Activated naive CD4-positive, alpha-beta T cell treated with anti-CD3 and anti-CD28 coated beads, Interleukin-2, amount 50 U/mL, for 24 hours (primary cell): ENCODE data around the gene BATF3.
A peak's percentile ranks its signal among the peaks of the same experiment; 100 is the strongest.
"Not testable (repeated sequence)": the region's sequence is repeated elsewhere in the genome, so short reads cannot be mapped to it uniquely, and the experiment has no call there.

Experiments
- H3K27ac Mint-ChIP-seq: one replicate; pipeline ENCODE4 v1.8.0; 2021; ENCODE audit warnings: mild to moderate bottlenecking, mixed read lengths
- H3K27me3 Mint-ChIP-seq: one replicate; pipeline ENCODE4 v1.8.0; 2021; ENCODE audit warnings: mixed read lengths
- H3K36me3 Mint-ChIP-seq: one replicate; pipeline ENCODE4 v1.8.0; 2021; ENCODE audit warnings: mixed read lengths
- H3K4me1 Mint-ChIP-seq: one replicate; pipeline ENCODE4 v1.8.0; 2021; ENCODE audit warnings: mixed read lengths
- H3K4me3 Mint-ChIP-seq: one replicate; pipeline ENCODE4 v1.8.0; 2021; ENCODE audit warnings: mild to moderate bottlenecking, mixed read lengths
- H3K9me3 Mint-ChIP-seq: one replicate; pipeline ENCODE4 v1.8.0; 2021; ENCODE audit warnings: mixed read lengths

Gene BATF3

DNA sequence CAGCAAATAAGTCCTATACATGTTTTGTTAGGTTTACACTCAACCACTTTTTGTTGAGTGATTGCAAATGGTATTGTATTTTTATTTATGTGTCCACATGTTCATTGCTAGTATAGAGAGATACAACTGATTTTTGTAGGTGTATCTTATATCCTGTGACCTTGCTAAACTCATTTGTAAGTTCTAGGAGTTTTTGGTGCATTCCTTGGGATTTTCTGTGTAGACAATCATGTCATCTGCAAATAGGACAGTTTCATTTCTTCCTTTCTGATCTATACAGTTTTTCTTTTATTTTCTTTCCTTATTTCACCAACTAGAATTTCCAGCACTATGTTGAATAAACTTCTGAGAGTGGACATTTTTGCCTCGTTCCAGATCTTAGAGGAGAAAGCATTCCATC, 16.5 kb upstream of the BATF3 start:
- Mint-ChIP-seq H3K27ac (no peak overlapping the region), H3K36me3 (no peaks in the 10 kb centered on the region), H3K27me3 (peaks cover 6% of the 10 kb centered on the region), H3K4me3 (no peak overlapping the region), H3K4me1 (peaks cover 3% of the 10 kb centered on the region), H3K9me3 (no peaks in the 10 kb centered on the region)

DNA sequence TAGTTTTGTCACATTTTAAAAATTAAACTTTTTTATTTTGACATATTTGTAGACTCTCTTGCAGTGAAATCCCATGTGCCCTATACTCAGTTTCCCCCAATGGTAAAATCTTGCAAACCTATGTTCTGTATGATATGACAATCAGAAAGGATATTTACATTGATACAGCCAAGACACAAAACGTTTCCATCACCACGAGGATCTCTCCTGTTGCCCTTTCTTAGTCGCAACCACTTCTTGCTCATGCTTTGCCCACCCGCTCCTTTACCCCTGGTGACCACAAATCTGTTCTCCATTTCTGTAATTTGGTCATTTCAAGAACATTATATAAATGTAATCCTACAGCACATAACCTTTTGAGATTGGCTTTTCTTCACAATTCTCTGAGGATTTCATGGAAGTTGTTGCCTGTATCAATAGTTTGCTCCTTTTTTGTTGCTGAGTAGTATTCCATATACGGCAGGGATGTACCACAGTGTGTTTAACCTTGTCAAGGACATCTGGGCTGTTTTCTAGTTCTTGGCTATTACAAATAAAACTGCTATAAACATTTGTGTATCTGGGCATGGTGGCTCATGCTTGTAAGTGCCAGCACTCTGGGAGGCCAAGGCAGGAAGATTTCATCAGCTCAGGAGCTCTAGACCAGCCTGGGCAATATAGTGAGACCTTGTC, 14.0 kb upstream of the BATF3 start:
- Mint-ChIP-seq H3K27ac (no peak overlapping the region), H3K4me1 (no peaks in the 10 kb centered on the region), H3K36me3 (no peaks in the 10 kb centered on the region), H3K27me3 (peaks cover 5% of the 10 kb centered on the region), H3K4me3 (no peak overlapping the region), H3K9me3 (no peaks in the 10 kb centered on the region)

DNA sequence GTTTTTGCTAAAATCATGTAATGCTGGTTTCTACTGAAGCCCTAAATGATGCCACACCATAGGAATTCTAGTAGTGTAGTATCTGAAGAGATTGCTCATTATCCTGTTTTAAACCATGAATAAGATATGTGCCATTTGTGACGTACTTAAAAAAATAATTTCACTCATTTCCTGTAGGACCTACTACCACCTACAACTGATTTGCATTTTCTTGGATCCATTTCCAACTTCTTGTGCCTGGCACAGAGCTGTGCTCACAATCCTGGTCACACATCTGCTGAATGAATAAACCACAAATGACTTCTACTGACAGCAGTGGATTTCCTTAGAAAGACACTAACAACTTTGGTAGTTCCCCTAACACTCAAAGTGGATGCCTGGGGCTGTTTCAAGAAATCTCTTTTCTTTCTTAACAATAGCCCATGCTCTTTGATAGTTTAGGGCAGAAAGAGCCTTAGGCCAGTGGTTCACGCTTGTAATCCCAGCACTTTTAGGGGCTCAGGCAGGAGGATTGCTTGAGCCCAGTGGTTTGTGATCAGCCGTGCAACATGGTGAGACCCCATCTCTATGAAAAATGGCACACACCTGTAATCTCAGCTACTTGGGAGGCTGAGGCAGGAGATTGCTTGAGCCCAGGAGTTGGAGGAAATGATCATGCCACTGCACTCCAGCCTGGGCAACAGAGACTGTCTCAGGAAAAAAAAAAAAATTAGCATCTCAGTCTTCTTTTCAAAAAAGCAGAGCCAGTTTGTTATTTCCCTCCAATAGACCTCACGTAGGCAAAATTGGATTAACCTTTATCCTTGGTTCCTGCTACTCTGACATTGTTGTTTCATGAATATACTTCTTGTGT, 13.0 kb upstream of the BATF3 start:
- H3K9me3 Mint-ChIP-seq, result no peaks in the 10 kb centered on the region
- H3K4me3 Mint-ChIP-seq, result no peak overlapping the region
- peaks cover under 1% of the 10 kb centered on the region for H3K27me3 Mint-ChIP-seq
- H3K27ac Mint-ChIP-seq, result no peak overlapping the region
- no peaks in the 10 kb centered on the region for H3K36me3 Mint-ChIP-seq
- H3K4me1 Mint-ChIP-seq, result no peaks in the 10 kb centered on the region

DNA sequence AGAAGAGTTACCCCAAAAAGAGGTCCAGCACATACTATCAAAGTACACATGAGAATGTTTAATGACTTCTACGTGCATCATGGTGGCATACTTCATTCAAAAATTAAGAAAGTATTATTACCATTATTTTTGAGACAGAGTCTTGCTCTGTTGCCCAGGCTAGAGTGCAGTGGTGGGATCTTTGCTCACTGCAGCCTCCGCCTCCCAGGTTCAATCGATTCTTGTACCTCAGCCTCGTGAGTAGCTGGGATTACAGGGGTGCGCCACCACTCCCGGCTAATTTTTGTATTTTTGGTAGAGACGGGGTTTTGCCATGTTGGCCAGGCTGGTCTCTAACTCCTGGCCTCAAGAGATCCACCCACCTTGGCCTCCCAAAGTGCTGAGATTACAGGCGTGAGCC, 12.3 kb upstream of the BATF3 start:
- H3K4me3 Mint-ChIP-seq, H3K9me3 Mint-ChIP-seq, H3K27me3 Mint-ChIP-seq, H3K27ac Mint-ChIP-seq, H3K36me3 Mint-ChIP-seq, H3K4me1 Mint-ChIP-seq: not testable (repeated sequence)

DNA sequence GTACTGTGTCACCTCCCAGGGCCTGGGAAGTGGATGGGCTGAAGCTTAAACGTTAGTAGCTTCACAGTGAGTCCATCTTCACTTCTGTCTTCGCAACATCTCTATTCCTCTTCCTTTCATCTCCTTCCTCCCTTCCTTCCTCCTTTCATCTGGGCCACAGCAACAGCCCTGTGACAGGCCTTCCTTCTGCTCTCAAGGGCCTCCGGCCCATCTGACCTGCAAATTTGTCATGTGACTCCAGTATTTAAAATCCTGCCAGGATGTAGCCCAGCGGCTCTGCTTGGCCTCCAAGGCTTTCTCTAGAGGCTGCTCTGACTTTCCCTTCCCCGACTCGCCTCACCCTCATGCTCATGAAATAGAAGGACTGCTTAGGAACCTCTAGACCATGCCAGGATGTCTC, 10.9 kb upstream of the BATF3 start:
- Mint-ChIP-seq H3K4me3 (no peak overlapping the region), H3K27ac (no peak overlapping the region), H3K36me3 (no peaks in the 10 kb centered on the region), H3K9me3 (no peaks in the 10 kb centered on the region), H3K4me1 (no peaks in the 10 kb centered on the region), H3K27me3 (no peaks in the 10 kb centered on the region)

DNA sequence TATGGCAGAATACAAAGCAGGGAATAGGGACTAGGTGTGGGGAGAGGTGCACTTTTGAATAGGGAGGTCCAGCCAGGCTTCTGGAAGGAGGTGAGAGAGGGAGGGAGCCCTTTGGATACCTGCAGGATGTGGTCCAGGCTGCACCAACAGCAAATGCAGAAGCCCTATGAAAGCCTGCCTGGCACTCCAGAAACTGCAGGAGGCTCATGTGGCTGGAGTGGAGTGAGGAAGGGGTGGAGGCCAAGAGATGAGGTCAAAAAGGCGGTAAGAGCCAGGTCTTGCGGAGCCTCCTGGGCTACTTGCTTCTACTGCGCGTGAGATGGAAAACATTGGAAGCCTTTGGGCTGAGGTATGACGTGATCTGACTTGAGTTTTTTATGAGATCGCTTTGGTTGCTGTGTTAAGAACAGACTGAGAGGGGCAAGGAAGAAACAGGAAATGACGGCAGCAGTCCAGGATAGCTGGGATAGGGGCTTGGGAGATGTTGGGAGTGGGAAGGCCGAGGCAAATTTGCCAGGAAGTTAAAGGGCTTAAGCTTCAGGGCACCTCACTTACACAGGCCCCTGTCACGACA, 4.4 kb upstream of the BATF3 start:
- H3K36me3 Mint-ChIP-seq, result no peaks in the 10 kb centered on the region
- H3K4me1 Mint-ChIP-seq, result peaks cover 50% of the 10 kb centered on the region
- H3K27me3 Mint-ChIP-seq, result no peaks in the 10 kb centered on the region
- H3K4me3 Mint-ChIP-seq, result no peak overlapping the region
- H3K27ac Mint-ChIP-seq, result peak overlapping the region; percentile 69
- no peaks in the 10 kb centered on the region for H3K9me3 Mint-ChIP-seq

DNA sequence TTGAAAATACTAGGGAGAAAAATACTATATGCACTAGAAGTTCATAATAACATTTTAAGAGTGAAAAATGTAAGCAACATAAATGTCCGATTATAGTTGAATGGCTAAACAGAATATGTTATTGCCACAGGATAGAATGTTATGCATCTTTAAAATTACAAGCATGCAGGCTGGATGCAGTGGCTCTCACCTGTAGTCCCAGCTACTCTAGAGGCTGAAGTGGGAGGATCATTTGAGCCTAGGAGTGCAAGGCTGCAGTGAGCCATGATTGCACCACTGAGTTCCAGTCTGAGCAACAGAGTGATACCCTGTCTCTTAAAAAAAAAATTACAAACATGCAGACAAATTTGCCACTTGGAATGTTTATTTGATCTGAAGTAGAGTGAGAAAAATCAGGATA, 3.0 kb upstream of the BATF3 start:
- Mint-ChIP-seq H3K4me1 (peaks cover 62% of the 10 kb centered on the region), H3K36me3 (no peaks in the 10 kb centered on the region), H3K27ac (no peak overlapping the region), H3K27me3 (no peaks in the 10 kb centered on the region), H3K4me3 (no peak overlapping the region), H3K9me3 (no peaks in the 10 kb centered on the region)

DNA sequence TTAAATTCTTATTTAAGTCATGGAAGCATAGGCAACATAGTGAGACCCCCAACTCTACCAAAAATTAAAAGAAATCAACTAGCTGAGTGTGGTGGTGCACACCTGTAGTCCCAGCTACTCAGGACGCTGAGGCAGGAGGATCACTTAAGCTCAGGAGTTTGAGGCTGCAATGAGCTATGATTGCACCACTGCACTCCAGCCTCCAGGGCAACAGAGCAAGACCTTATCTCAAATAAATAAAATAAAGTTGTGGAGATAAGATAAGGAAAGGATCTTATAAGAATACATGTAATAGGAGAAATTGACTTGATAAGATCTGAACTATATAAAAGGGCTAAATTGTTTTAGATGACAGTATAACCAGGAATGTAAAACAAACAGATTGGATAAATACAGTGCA, 2.3 kb upstream of the BATF3 start:
- Mint-ChIP-seq H3K27ac (peak overlapping the region; percentile 78), H3K9me3 (no peaks in the 10 kb centered on the region), H3K27me3 (no peaks in the 10 kb centered on the region), H3K36me3 (no peaks in the 10 kb centered on the region), H3K4me3 (peak overlapping the region; percentile 86), H3K4me1 (peaks cover 70% of the 10 kb centered on the region)

DNA sequence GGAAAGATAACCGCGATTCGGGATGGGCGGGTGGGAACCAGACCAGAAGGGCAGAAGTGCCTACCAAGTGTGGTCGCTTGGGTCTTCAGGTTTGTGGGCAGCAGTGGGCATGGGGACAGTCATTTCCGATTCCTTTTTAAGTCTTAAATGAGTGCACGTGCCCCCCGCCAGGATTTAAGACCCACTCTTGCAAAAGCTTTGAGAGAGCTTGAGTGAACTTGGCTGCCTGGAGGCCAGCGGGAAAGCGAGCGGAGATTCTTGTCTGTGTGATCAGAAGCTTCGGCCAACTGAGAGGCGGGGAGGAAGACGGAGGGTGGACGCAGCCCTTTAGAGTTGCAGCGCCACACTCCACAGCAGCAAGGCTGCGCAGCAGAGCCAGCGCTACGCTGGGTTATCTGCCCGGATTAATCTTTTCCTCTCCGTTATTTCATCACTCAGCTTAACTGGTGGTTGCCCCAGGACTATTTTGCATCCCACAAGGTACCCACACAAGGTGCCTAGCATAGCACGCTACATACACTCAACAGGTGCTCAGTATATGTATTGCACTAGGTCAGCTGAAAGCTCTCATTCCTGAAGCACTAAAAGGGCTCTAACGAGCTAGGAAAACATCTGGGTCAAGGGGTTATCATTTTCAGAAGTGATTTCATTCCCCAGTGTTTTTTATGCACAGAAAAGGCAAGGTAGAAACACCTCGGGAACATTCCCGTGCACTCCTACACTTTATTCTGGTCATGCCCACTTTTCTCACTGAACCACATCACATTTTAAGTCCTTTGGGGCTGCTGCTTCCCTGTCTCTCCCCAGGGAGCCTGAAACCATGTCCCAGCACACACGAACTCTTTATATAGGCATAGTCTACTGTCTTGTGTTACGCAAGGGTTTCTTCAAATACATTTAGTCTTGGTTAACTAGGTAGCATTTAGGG, 1.5 kb upstream of the BATF3 start:
- Mint-ChIP-seq H3K36me3 (peaks cover 3% of the 10 kb centered on the region), H3K27ac (peak overlapping the region; percentile 88), H3K4me1 (peaks cover 75% of the 10 kb centered on the region), H3K27me3 (no peaks in the 10 kb centered on the region), H3K9me3 (no peaks in the 10 kb centered on the region), H3K4me3 (peak overlapping the region; percentile 86)

DNA sequence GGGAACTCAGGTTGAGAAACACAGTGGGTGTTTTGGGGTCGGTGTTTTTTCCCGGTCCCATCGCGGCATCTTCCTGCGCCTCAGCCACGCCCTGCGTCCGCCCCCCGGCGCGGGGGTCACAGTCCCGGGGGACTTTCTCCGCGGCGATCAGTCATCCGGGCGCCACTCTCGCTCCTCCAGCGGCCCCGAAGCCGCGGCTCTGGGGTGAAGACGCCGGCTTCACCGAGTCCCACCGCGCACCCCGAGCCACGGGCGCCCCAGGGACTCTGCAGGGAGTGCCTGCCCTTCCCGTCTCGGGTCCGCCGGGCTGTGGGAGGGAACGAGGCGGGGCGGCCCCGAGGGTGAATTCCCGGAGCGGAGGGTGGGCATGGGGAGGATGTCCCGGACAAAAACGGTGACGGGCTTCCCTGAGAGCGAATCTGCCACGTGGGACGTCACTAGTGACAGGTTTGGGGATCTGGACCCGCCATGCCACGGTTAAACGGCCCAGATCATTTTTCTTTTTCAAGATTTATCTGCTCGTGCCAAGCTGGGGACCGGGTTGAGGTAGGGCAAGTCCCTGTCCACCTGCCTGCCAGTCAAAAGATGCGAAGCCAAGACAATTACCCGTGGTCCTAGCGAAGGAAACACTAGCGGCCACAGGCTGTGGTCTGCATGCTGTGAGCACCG, 717 bp upstream of the BATF3 start:
- Mint-ChIP-seq H3K4me3 (peak overlapping the region; percentile 86), H3K27me3 (no peaks in the 10 kb centered on the region), H3K27ac (peak overlapping the region; percentile 88), H3K36me3 (peaks cover 6% of the 10 kb centered on the region), H3K9me3 (no peaks in the 10 kb centered on the region), H3K4me1 (peaks cover 79% of the 10 kb centered on the region)

DNA sequence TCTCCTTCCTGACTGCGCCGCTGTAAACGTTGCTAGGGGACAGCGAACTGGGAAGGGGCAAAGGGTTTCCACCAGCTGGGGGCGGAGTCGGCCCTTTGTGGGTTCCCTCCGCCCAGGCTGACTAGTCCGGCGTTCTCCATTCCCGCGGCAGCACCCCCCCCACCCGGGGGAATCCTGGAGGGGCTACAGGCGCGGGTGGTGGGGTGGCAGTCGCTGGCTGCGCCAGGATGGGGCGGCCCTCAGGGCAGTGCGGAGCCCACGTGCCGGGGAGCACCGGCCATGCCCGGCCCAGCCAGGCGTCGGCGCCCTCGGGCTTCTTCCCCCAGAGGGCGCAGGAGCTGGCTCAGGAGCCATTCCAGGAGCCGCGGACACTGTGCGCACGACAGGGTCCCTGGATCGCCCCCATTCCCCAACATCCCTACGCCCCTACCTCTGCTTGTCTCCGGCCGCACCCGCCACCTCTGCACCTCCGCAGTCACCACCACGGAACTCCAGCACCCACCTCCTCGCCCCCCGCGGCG, 476 bp downstream of the BATF3 start:
- peaks cover 69% of the 10 kb centered on the region for H3K4me1 Mint-ChIP-seq

DNA sequence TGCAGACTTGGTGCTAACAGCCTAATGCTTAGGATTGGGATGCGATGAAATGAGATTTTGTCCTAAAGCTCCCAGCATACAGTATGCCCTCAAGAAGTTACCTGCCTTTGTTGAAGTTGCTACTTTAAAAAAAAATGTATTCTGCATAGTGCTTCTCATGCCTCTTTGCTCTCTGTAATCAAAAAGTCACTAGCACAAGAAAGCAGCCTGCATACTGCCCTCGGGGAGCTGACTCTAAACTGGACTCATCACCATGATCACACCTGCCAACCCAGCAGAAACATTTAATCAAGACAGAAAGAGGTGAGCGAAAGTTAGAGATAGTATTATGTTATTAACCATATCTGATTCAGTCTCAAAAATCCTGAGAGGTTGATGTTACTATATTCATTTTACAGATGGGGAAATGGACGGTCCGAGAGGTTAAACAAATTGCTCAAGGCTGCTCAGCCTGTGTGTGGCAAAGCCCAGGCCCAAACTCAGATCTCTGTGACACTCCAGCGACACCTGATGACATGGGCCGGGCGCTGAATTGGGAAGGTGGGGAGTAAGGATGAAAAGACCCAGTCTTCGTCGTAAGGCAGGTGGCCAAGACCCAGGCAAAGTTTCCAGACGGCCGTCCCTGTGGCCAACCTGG, 1.1 kb downstream of the BATF3 start:
- H3K27me3 Mint-ChIP-seq, result no peaks in the 10 kb centered on the region
- H3K9me3 Mint-ChIP-seq, result no peaks in the 10 kb centered on the region
- H3K4me3 Mint-ChIP-seq, result peak overlapping the region; percentile 90
- H3K4me1 Mint-ChIP-seq, result peaks cover 63% of the 10 kb centered on the region
- peak overlapping the region; percentile 92 for H3K27ac Mint-ChIP-seq
- peaks cover 6% of the 10 kb centered on the region for H3K36me3 Mint-ChIP-seq

More for the DNA sequence above, 476 bp downstream of the BATF3 start:
- H3K27ac Mint-ChIP-seq, result peak overlapping the region; percentile 65
- peaks cover 6% of the 10 kb centered on the region for H3K36me3 Mint-ChIP-seq
- H3K4me3 Mint-ChIP-seq, result peak overlapping the region; percentile 90
- H3K27me3 Mint-ChIP-seq, result no peaks in the 10 kb centered on the region
- no peaks in the 10 kb centered on the region for H3K9me3 Mint-ChIP-seq

DNA sequence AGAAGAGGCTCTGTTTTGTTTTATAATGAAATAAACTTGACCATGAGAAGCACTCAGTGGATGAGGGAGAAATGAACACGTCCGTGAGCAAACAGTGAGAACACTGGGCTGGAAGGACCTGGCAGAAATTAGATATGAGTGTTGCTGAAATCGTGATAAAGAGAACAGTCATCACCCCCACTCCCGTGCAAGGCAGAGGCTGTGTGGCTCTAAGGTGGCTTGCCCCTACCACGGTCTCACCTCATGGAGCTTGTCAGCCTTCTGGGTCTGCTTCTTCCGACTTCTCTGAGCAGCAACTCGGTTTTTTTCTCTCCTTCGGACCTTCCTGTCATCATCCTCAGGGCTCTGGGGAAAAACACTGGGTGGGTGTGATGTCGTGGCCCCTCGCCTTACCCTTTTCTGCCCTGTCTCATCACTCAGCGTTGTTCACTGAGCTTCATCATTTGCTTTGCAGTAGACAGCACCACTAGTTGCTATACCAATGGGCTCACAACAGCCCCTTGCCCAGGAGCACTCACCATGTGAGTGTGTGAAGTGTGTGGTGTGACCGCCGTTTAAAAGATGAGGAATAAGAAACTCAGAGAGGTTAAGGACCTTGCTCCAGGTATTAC, 2.8 kb downstream of the BATF3 start:
- Mint-ChIP-seq H3K4me1 (peaks cover 45% of the 10 kb centered on the region), H3K27ac (peak overlapping the region; percentile 14), H3K9me3 (no peaks in the 10 kb centered on the region), H3K4me3 (peak overlapping the region; percentile 90), H3K27me3 (no peaks in the 10 kb centered on the region), H3K36me3 (peaks cover 8% of the 10 kb centered on the region)
